ENCODE data around the gene CAMK2N1. TPM values are rescaled to one million over a fixed set of nuclear protein-coding genes. Genes with fewer than 3 reads are reported as not detected.
"Not testable (repeated sequence)": the region's sequence is repeated elsewhere in the genome, so short reads cannot be mapped to it uniquely, and the experiment has no call there.

CAMK2N1 gene
- total RNA-seq: under 1 TPM; 0.57 to 0.69 TPM

- H3K4me3 Mint-ChIP-seq: peak within 1 kb of the TSS; percentile 74
- peak; percentile 66 for DNase-seq
- peaks cover 40% of the 10 kb centered on the region for H3K27me3 Mint-ChIP-seq (ENCODE audit: low read depth)
- no peak within 1 kb of the TSS for H3K27ac Mint-ChIP-seq
- H3K4me1 Mint-ChIP-seq (ENCODE audit: low read depth): peaks cover 13% of the 10 kb centered on the region
- intact Hi-C loops (cut with micrococcal nuclease): no loop called here
- CTCF ChIA-PET: interaction anchor here (0.7 to 0.8 kb wide), 2 partner anchors 8 to 274 kb away, joined by 3 read pairs; no protein-coding TSS in a partner anchor
- no peaks in the 10 kb centered on the region for H3K36me3 Mint-ChIP-seq (ENCODE audit: low read depth)
- no peaks in the 10 kb centered on the region for H3K9me3 Mint-ChIP-seq
Observed at GRCh38 chr1:20485527-20486456, at the start of gene CAMK2N1. Gene CAMK2N1 (minus strand): TSS chr1:20486210. CDS start chr1:20485379, 831 bp downstream.

DNA sequence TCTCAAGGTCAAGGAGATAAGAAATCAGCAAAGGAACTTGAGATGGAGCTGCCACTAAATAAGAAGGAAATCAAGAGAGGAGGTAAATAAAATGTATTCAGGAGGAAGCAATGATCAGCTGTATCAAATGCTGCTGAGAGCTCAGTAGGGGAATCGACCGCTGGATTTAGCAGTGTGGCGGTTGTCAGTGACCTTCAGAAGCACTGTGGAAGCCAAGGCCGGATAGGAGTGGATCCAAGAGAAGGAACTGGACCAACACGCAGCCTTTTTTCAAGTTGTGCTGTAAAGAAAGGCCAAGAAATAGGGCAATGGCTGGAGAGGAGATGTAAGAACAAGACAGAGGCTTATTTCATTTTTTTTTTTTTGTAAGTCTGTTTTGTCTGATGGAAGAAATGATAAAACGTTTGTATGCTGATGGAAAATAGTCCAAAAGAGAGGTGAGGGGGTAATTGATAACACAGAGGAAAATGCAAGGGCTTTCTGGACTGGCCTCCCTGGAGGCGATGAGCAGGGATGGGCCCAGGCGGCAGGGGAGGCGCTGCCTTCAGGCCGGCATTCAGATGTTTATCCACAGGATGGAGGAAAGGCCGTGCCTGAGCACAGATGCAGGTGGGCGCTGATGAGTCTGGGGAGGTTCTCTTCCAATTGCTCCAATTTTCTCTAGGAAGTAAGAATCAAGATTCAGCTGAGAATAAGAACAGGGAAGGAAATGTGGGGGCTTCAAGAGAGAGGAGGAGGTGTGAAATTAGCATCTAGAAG is 48.8 kb upstream of the CAMK2N1 start:
- Mint-ChIP-seq H3K4me3 (no peak overlapping the region), H3K9me3 (no peaks in the 10 kb centered on the region), H3K4me1 (ENCODE audit: low read depth) (no peaks in the 10 kb centered on the region), H3K27me3 (ENCODE audit: low read depth) (peaks cover 28% of the 10 kb centered on the region), H3K27ac (no peak overlapping the region), H3K36me3 (ENCODE audit: low read depth) (no peaks in the 10 kb centered on the region)
- DNase-seq: no peak
- intact Hi-C loops (cut with micrococcal nuclease): no loop called here
- CTCF ChIA-PET: interaction anchor here (1.2 kb wide), 1 partner anchor 12 kb away, joined by 5 read pairs; no protein-coding TSS in a partner anchor

DNA sequence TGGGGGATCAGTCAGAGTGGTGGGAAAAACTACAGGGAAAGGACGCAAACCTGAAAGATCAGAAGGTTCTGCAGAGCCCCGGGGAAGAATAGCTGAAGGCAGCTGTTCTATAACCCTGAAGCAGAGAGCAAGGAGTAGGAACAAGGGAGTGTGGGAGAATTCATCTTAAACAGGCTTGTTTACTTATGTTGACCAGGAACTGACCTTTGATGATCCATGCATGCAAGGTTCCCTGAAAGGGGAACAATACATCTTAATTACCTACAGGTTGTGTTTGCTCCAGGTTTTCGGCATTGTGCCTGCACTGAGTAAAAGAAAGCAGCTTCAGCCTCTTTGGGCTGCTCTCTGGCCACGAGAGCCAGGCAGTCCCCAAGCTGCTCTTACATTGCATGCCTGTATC is 47.6 kb upstream of the CAMK2N1 start:
- DNase-seq: no peak
- Mint-ChIP-seq H3K36me3 (ENCODE audit: low read depth) (no peaks in the 10 kb centered on the region), H3K4me1 (ENCODE audit: low read depth) (no peaks in the 10 kb centered on the region), H3K4me3 (no peak overlapping the region), H3K27me3 (ENCODE audit: low read depth) (peaks cover 32% of the 10 kb centered on the region), H3K9me3 (no peaks in the 10 kb centered on the region), H3K27ac (no peak overlapping the region)
- CTCF ChIA-PET: no interaction called here
- intact Hi-C loops (cut with micrococcal nuclease): no loop called here

DNA sequence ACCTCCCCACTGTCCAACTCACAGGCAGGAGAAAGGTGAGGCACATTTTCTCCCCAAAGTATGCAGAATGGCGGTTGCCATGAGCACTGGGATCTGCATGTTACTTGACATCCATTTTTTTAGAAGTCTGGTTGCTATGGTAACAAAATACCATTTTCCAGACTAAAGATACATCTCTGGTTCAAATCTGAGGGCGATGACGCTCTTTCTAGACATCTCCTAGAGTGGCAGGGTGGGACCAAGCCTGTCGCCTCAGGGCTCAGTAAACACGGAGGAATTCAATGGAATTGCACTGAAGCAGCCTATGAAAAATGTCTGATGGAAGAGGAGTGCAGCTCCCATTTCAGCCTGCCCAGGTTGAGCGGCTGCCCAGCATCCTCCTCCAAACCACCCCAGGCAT is 44.9 kb upstream of the CAMK2N1 start:
- Mint-ChIP-seq H3K36me3 (ENCODE audit: low read depth) (no peaks in the 10 kb centered on the region), H3K27me3 (ENCODE audit: low read depth) (peaks cover 37% of the 10 kb centered on the region), H3K4me1 (ENCODE audit: low read depth) (no peaks in the 10 kb centered on the region), H3K4me3 (no peak overlapping the region), H3K9me3 (no peaks in the 10 kb centered on the region), H3K27ac (no peak overlapping the region)
- CTCF ChIA-PET: interaction anchor here (0.6 kb wide), 1 partner anchor 723 kb away, joined by 3 read pairs; no protein-coding TSS in a partner anchor
- intact Hi-C loops (cut with micrococcal nuclease): no loop called here
- DNase-seq: no peak

- Mint-ChIP-seq H3K9me3 (no peaks in the 10 kb centered on the region), H3K4me3 (no peak overlapping the region), H3K27me3 (ENCODE audit: low read depth) (peaks cover 37% of the 10 kb centered on the region), H3K4me1 (ENCODE audit: low read depth) (no peaks in the 10 kb centered on the region), H3K27ac (no peak overlapping the region), H3K36me3 (ENCODE audit: low read depth) (no peaks in the 10 kb centered on the region)
- intact Hi-C loops (cut with micrococcal nuclease): no loop called here
- DNase-seq: no peak
- CTCF ChIA-PET: no interaction called here
Observed at GRCh38 chr1:20530306-20530705, 44.3 kb upstream of the CAMK2N1 start.

DNA sequence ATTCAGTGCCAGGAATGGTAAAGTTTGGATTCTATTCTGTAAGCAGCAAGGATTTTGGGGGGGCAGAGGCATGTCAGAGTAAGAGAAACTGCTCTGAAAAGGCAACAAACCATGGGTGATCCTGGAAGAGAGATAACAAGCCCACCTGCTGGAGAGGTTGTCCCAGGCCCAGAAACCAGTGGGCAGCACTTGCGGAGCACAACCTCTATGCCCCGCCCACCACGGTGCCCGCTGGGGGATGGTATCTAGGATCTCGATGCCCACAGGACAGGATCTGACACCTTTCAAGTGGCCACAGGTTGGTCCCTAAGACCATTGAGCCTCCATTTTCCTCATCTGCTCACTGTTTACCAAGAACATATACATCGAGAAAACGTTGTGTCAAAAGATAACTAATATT is 42.2 kb upstream of the CAMK2N1 start:
- intact Hi-C loops (cut with micrococcal nuclease): loop anchor here (10.0 kb wide), 1 partner anchor 667 kb away; no protein-coding TSS in a partner anchor
- H3K9me3 Mint-ChIP-seq: no peaks in the 10 kb centered on the region
- H3K27ac Mint-ChIP-seq: no peak overlapping the region
- CTCF ChIA-PET: interaction anchor here (1.4 kb wide), 1 partner anchor 104 kb away, joined by 4 read pairs; no protein-coding TSS in a partner anchor
- no peak for DNase-seq
- no peaks in the 10 kb centered on the region for H3K4me1 Mint-ChIP-seq (ENCODE audit: low read depth)
- peaks cover 26% of the 10 kb centered on the region for H3K27me3 Mint-ChIP-seq (ENCODE audit: low read depth)
- no peaks in the 10 kb centered on the region for H3K36me3 Mint-ChIP-seq (ENCODE audit: low read depth)
- no peak overlapping the region for H3K4me3 Mint-ChIP-seq

DNA sequence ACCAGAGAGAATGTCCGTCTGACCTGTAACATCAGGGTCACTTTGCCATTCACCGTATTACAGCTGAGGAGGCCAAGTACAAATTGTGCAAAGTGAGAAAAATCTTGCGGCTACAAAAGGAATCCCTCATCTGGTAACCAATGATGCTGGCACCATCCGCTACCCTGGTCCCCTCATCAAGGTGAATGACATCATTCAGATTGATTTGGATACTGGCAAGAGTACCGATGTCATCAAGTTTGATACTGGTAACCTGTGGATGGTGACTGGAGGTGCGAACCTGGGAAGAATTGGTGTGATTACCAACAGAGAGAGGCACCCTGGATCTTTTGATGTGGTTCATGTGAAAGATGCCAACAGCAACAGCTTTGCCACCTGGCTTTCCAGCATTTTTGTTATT is 40.3 kb upstream of the CAMK2N1 start:
- Mint-ChIP-seq H3K4me3 (no peak overlapping the region), H3K27me3 (ENCODE audit: low read depth) (peaks cover 18% of the 10 kb centered on the region), H3K9me3 (no peaks in the 10 kb centered on the region), H3K4me1 (ENCODE audit: low read depth) (no peaks in the 10 kb centered on the region), H3K27ac (no peak overlapping the region), H3K36me3 (ENCODE audit: low read depth) (no peaks in the 10 kb centered on the region)
- intact Hi-C loops (cut with micrococcal nuclease): loop anchor here (10.0 kb wide), 1 partner anchor 669 kb away; no protein-coding TSS in a partner anchor
- no peak for DNase-seq
- CTCF ChIA-PET: interaction anchor here (1.2 to 3.3 kb wide), 4 partner anchors 35 to 170 kb away, joined by 3 to 10 read pairs (median 4); no protein-coding TSS in a partner anchor

DNA sequence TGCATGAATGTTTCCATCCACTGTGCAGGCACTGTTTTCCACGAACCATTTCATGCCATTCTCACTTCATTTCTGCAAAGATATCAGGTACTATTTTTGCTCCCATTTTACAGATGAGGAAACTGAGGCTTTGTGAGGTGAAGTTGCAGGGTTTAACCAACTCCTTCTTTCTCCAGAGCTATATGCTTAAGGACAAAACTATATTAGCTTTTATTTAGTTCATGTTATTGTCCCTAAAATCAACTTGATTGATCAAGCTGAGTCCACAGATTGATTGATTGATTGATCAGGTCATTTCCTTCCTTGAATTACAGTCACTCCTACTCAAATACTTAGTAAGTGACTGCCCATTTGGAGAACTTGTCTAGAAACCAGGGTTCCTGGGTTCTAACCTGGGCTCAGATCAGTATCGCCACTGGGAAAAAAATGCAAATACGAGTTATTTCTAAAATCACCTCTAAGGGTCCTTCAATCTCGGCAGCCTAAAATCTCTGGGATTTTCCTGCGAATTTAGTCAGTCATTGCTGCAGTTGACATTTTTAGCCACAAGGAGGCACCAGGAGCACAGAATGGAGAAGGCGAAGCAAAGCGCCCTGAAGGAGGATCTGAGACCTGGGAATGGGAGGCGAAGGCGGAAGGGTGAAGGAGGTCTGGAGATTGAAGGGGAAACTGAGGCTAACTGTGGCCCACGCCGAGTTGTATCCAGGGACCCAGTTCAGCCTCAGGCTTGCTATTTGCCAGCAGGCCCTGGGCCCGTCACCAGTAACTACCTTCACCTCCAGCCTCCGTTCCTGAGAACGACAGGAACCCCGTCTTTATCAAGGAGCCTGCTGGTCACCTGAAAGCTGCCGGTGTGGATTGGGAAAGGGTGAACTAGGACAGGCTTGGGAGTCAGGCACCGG is 36.2 kb upstream of the CAMK2N1 start:
- no peaks in the 10 kb centered on the region for H3K4me1 Mint-ChIP-seq (ENCODE audit: low read depth)
- no peak overlapping the region for H3K4me3 Mint-ChIP-seq
- peaks cover 3% of the 10 kb centered on the region for H3K27me3 Mint-ChIP-seq (ENCODE audit: low read depth)
- CTCF ChIA-PET: interaction anchor here (0.8 to 3.5 kb wide), 12 partner anchors 8 to 141 kb away, joined by 3 to 28 read pairs (median 4); partner anchors contain the start of gene PINK1
- DNase-seq: peak; percentile 84
- intact Hi-C loops (cut with micrococcal nuclease): loop anchor here (1.0 to 10.0 kb wide), 2 partner anchors 118 to 673 kb away; no protein-coding TSS in a partner anchor
- no peaks in the 10 kb centered on the region for H3K36me3 Mint-ChIP-seq (ENCODE audit: low read depth)
- H3K27ac Mint-ChIP-seq: no peak overlapping the region
- no peaks in the 10 kb centered on the region for H3K9me3 Mint-ChIP-seq

DNA sequence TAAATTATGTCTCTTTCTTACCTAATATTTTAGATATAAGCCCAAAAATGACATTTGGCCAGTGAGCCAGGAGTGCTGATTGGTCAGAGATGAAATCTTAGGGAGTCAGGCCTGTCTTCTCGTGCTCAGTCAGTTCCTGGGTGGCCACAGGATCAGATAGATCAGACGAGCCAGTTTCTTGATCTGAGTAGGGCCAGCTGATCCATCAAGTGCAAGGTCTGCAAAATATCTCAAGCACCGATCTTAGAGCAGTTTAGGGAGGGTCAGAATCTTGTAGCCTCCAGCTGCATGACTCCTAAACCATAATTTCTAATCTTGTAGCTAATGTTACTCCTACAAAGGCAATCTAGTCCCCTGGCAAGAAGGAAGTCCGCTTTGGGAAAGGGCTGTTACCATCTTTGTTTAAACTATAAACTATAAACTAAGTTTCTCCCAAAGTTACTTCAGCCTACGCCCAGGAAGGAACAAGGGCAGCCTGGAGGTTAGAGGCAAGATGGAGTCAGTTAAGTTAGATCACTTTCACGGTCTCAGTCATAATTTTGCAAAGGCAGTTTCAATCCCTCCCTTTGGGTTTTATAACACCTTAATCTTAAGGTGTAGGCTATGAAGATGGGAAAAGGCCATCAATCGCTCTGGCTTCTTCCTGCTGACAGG is 33.7 kb upstream of the CAMK2N1 start:
- H3K36me3 Mint-ChIP-seq (ENCODE audit: low read depth); H3K27ac Mint-ChIP-seq; DNase-seq; H3K4me3 Mint-ChIP-seq; H3K9me3 Mint-ChIP-seq; H3K27me3 Mint-ChIP-seq (ENCODE audit: low read depth); H3K4me1 Mint-ChIP-seq (ENCODE audit: low read depth): not testable (repeated sequence)
- intact Hi-C loops (cut with micrococcal nuclease): loop anchor here (10.0 kb wide), 1 partner anchor 675 kb away; no protein-coding TSS in a partner anchor
- CTCF ChIA-PET: interaction anchor here (0.8 kb wide), 1 partner anchor 119 kb away, joined by 3 read pairs; no protein-coding TSS in a partner anchor

DNA sequence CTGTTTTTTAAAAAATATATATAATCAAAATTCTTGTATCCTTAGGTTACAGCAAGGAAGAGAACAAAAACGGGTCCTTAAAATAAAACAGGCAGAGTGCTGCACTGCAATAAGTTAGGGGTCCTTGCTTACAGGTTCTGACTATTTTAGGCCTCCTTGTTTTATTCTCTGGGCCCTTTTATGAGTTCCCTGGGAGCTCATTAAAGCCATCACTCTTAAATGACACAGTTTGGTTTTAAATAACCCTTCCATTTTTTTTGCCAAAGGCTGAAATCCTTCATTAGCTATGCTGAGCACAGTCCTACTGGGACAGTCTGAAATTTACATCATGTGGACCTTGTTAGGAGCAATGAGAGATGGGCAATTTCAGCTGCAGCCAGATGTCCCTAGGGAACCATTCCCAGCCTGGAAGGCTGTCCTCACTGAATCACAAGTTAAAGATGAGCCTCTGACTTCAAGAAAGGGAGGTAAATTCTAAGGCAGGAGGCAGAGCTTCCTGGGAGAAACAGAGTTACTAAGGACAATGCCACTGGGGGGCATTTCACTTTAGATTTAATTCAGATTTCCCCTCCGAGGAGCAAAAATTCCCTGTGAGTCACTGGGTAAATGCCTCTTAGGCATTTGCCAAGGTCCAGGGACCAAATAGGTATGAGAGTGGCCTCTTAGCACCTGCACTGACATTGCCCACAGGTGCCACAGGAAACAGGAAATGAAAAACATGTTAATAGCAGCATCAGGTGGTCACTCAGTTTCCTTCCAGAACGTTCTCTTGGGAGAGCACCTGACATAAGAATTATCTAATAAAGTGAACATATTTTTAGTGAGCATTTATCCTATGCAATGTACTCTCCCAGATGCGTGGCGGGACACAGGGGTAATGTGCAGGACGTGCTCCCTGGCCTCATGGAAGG is 25.8 kb upstream of the CAMK2N1 start:
- peaks cover 3% of the 10 kb centered on the region for H3K27me3 Mint-ChIP-seq (ENCODE audit: low read depth)
- CTCF ChIA-PET: interaction anchor here (0.7 to 1.3 kb wide), 4 partner anchors 13 to 128 kb away, joined by 3 to 4 read pairs (median 4); no protein-coding TSS in a partner anchor
- H3K4me1 Mint-ChIP-seq (ENCODE audit: low read depth): peaks cover 4% of the 10 kb centered on the region
- no peaks in the 10 kb centered on the region for H3K9me3 Mint-ChIP-seq
- no peak for DNase-seq
- peaks cover 2% of the 10 kb centered on the region for H3K36me3 Mint-ChIP-seq (ENCODE audit: low read depth)
- H3K4me3 Mint-ChIP-seq: no peak overlapping the region
- no peak overlapping the region for H3K27ac Mint-ChIP-seq
- intact Hi-C loops (cut with micrococcal nuclease): no loop called here
